T-helper 2 cell treated with Interferon-gamma antibody and Interleukin-4, amounts not matched to agents 100 ng/mL and 5 ng/mL, for 36 hours (primary cell): Measurements from ENCODE around the gene TLK2. TPM values are rescaled to one million over a fixed set of nuclear protein-coding genes. Genes with fewer than 3 reads are reported as not detected.

ENCODE experiments used
- intact Hi-C: fragments of 100-400 bp; cut with micrococcal nuclease; formaldehyde crosslinking; loops from one replicate; pipeline ENCODE4 v1.15.1; 2023
- total RNA-seq: library from RNA; stranded (reverse); gene quantifications from 2 replicates; pipeline ENCODE4 v1.2.3, GENCODE V29; 2022

Gene TLK2
- total RNA-seq, 1 donor from 2014 or later: 41.7 TPM

DNA sequence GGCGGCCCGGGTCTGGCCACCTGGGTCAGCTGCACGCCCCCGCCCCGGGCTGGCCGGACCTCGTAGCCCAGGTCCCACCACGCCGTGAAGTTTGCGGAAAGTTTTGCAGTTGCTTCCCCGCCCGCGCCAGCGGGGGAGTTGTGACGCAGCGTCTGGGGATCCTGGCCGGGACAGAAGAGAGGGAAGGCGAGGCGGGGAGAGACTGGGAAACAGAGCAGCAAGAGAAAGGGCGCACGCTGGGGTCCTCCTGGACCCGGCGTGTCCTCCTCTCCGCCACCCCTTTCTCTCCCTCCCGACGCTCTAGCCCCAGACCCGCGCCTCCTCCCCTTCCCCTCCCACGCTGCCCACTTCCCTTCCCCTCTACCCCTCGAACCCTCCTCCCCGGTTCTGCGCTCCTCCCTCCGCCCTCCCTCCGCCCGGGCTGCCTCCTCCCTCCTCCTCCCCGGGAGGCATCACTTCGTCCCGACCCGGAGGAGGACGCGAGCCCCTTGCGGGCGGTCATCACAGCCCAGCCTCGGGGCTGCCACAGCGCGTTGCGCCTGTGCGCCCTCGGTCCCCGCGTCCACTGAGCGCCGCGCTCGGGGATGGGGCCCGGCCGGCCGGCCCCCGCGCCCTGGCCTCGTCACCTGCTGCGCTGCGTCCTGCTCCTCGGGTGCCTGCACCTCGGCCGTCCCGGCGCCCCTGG is 148.7 kb downstream of the TLK2 start, which contains the start of gene MRC2:
MRC2 (plus strand) TSS at position 452 of the 685 bp plus-strand sequence; CDS start at position 585, 133 bp downstream.
- intact Hi-C loops: no loop called here

DNA sequence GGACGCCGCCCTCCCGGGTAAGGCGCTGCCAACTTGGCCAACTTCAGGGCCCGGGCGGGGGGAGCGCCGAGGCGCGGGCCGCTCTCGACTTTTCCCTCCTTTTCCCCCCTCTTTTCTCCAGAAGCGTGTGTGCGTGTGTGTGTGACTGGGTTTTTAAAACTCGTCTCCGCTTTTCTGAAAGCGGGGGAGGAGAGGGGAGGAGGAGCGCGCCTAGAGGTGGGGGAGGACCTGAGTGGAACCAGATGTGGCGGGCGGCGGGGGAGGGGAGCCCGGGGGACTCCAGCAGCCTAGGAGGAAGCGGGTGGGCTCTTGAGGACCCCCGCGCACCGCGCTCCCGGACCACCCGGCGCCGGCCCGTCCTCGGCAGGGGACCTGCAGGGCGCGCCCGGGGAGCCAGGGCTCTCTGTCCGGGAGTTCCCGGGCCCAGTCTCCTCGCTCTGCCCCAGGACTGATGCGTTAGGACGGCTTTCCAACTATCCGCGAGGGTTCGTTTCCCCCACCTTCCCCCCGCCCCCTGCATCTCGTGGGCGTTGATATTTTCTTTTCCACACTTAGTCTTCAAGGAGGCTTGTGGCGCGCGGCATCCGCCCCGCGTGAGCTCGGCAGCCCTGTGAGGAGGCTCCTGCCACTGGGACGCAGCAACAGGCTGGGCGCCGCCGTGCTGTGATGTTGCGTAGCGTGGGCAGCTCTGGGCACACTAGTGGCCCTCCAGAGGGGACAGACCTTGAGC is 149.4 kb downstream of the TLK2 start:
- intact Hi-C loops: no loop called here

DNA sequence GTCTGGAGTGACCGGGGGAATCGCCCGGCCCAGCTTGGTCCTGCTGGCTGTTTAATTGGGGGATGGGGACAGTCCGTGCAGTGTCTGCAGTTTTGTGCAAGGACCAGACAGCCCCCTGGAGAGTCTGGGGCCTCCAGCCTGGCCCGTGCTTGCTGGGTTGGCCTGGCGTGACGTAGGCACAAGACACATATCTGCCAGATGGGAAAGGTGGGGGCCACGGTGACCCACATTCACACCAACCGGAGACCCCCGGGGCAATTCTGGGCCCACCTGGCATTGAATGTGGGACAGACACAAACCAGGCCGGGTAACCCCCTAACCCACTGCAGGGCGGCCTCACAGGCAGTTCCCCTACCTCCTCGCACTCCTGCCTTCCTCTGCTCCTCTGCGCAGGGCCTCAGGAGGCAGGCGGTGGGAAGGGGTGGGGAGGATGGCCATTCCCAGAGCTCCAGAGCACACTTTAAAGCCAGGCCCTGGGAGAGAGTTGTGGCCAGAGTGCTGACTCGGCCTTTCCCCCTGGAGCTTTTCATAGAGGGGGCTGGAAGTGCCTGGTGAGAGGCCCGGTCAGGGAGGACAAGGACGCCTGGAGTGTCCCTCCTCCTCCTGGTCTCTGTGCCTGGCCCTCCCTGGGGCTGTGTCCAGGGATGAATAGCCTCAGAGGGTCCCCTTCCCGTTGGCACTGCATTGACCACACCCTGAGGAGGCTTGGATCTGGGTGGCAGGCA is 150.4 kb downstream of the TLK2 start:
- intact Hi-C loops: no loop called here

DNA sequence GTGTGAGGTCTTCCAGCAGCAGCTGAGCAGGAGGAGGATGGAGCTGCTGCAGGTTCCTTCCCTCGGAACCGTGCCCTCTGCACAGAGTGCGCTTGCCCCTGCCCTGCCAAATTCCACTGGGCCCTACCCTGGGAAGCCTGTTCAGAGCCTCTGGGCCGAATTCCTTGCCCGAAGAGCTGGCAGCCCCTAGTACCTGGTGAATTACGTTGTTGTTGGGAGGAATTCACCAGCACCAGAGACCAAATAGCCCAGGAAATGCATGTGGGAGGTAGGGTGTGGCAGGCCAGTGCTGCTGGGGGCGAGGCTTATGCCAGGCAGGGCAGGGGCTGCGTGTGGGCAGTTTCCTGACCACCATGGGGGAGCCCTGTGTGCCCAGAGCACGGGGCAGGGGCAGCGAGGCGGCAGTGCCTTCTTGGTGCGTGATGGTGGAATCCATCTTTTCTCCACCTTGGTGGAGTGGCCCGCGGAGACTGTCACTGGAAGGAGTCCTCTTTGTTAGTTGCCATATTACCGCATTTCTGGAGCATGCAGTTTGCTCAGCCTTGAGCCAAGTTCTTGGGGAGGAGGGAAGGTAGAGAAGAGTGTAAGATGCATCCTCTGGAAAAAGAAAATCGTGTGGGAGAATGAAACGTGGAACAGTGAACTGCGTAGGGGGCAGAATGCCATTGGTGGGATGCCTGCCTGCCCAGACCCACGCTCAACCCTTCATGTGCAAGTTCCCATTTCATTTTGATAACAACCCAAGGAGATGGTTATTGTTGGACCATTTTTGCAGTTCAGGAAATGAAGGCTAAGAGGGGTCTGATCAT is 151.1 kb downstream of the TLK2 start:
- intact Hi-C loops: no loop called here

DNA sequence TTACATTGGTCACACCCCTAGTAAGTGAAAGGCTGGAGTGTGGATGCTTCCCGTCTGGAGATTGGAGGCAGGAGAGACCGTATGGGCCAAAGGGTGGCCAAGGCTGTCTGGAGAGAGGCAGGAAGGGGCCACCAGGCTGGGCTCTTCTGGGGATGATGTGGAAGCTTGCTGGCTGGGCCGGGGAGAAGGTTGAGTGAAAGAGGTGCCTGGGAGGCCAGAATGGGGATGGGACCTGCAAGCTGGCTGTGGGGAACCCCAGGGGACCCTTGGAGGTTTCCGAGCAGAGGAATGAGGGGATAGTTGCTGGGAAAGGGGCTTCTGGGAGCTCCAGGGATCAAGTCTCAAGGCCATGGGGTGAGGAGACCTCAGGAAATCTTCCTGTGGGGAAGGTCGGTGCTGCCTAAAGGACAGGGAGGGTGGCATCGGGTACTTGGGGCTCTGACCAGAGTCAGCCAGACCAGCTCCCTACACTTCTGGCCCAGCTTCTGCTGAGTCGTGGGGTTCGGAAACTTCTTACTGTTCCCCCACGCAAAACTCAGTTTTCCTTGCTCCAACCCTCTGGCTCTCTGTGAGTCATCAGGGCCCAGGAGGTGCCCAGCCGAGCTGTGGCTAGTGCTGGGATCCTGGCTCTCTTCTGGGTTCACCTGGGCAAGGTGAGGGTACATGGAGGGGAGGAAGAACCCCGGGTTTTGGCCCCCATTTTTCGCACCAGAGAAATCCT is 151.9 kb downstream of the TLK2 start:
- intact Hi-C loops: no loop called here

DNA sequence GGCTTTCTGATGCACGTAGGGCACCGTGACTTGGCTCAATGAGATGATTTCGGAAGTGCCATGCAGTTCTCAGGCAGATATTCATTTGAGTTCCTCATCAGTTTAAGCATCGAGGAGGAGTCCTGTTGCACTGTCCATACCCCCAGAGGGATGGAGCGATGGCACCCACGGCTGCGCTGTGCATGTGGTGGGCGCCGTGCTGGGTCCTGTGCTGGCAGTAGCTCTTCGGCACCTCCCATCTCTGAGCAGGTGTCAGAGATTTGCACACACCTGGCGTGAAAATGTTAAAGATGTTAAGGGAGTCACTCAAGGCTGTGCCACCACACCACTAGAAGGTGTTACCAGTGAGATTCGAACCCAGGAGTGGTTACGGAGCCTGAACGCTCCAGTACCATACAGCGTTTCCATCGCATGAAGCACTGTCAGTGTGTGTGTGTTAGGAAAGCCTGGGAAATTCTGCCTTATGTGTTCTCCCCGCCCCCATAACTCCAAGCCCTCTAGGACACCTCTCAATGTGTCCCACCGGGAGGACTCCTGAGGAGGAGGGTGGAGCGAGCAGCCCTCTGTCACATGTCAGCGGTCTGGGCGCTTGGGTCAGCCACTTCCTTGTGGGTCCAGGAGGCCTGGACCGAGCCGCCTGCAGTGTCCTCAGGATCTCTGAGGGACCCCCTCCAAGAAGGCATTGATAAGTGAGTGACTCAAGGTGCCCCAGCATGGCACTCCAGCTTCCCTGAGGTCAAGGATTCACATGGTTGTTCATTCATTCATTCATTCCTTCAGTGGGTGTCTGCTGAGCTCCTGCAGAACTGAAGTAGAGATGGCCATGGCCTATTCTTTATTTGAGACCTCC is 152.7 kb downstream of the TLK2 start:
- intact Hi-C loops: no loop called here

DNA sequence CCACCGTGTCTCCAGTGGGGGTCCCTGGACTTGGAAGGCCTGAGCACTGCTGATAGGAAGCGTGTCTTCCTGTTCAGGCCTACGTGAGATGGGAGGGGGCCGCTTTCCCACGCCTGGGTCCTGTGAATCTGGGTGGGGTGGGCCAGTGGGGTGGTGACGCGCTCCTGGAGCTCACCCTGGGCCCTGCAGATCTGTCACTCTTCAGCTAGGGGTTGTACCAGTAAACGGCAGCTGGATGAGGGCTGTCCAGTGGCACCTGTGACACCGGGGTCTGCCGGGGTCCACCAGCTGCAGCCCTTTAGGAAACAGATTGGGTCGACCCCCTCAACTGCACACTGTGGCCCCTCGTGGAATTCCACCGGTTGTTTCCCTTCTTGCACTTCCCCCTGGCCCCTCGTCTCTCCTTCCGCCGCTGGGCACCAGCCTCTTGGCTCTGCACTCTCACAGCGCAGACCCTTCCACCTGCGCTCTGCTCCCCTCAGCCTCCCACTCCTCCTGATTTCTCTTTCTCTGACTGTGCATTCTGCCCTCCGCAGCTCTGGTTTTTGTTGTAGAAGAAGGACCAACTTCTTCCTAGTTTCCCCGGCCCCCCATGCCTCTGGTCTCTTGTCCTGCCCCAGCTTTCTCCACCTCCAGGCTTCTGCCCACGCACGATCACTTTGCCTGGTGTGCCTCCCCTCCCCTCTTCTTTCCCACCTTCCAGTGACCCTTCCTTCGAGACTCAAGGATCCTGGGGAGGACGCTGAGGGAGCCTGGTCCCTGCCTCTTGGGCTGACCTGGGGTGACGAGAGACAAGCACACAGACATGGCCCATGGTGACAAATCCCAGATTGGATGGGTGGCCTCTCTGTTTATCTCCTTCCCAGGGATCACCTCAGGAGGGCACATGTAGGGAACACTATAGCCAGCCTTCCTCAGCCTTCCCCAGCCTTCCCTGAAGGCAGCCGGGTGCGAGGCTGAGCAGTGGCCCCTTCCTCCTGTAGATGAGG is 153.6 kb downstream of the TLK2 start:
- intact Hi-C loops: no loop called here

DNA sequence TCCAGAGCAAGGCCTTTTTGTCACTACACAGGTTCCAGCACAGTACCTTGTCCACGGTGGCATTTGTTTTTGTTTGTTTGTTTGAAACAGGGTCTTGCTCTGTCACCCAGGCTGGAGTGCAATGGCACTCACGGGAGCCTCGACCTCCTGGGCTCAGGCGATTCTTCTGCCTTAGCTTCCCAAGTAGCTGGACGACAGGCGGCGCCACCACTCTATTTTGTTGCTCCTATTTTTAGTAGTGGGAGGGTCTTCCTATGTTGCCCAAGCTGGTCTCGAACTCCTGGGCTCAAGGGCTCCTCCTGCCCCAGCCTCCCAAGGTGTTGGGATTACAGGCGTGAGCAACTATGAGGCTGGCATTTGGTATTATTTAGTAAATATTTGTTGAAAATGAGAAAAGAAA is 159.2 kb downstream of the TLK2 start:
- intact Hi-C loops: no loop called here

DNA sequence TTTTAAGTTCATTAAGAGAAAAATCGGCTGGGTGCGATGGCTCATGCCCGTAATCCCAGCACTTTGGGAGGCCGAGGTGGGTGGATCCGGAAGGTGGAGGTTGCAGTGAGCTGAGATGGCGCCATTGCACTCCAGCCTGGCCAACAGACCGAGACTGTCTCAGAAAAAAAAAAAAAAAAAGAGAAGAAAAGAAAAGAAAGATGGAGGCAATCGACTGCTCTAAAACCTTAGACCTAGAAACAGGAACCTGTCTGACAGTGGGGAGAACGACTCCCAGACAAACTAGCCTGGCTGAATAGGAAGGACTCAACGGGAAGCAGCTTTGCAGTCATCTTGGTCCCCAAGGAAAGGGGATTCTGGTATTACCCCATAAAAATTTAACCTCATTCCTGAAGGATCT is 162.5 kb downstream of the TLK2 start:
- intact Hi-C loops: no loop called here

DNA sequence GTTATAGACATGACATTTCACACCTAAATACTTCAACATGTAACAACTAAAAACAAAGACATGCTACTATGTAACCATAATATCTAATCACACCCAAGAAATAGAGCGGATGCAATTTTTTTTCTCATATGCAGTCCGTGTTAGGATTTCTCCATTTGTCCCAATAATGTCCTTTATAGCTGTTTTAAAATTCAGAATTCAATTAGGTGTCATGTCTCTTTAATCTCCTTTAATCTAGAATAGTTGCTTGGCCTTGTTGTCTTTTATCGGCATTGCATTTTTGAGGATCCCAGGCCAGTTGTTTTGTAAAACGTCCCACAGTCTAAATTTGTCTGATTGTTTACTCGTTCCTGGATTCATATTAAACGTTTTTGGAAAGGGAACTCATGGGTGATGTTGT is 163.3 kb downstream of the TLK2 start:
- intact Hi-C loops: no loop called here

DNA sequence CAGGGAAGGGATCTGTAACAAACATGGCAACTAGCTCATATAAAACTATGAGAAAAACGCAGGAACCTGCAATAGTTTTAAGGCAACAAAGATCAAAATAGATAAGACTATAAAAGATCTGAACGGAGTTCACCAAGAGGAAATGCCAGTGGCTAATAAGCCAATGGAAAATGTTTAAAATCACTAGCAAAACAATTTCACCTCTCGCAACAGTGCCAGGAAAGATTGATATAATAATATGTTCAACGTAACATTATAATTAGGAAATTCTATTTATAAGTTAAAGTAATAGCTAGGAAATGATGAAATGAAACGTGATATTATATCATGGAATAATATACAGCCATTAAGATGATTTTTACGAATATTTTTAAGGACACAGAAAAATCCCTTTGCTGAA is 164.9 kb downstream of the TLK2 start:
- intact Hi-C loops: no loop called here

DNA sequence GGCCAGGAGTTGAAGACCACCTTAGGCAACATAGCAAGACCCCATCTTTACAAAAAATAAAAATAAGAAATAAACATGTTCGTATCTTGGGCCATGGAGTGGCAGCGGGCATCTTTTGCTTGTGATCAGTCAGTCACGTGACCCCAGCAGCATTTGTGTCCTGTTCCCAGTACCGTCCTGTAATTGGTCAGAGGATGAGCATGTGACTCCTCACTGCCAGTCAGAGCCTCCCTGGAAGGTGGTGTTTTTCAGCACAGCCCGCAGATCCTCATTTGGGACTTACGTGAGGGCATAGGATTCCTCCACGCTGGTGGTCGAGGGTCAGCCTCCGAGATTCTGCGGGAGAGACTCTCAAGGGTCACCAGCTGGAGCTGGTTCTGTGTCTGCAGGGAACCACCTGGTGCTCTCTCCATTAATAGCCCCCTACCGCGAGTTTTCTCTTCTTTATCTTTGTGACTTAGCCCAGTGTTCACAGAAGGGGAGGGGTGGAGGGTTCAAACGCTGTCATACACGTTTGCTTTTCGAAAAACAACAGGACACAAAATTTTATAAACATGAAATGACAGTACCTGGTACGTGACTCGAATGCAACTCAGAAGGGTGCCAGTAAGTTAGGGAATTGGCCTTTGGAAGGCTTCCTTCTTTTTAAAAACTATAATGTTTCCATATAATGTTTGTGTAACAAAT is 166.0 kb downstream of the TLK2 start:
- intact Hi-C loops: no loop called here

DNA sequence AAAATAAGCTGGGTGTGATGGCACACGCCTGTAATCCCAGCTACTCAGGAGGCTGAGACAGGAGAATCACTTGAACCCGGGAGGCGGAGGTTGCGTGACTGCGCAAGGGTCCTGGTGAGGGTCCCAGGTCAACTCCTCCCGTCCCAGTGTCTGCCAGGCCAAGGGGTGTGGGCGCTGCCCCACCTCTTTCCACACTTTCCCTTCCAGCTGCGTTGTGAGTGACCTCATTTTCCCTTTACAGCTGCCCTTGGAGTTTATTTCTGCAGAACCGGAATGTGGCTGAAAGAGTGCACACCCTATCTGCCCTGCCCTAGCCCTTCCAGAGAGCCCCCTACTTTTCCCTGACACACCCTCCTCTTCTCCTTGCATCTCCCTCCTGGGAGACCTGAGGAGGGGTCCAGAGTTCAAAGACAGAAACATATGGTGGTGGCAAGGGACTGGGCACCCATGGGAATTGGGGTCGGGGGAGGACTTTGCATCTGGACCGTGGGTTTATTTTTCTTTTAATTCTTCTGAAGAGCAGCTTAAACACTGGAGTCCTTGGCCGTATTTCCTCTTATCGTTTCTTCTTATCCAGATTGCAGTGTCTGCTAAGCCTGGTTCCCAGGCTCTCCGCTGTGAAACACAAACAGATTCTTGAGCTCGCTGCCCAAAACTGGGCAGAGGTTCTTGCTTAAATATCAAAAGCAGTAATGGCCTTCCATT is 169.8 kb downstream of the TLK2 start:
- intact Hi-C loops: no loop called here

DNA sequence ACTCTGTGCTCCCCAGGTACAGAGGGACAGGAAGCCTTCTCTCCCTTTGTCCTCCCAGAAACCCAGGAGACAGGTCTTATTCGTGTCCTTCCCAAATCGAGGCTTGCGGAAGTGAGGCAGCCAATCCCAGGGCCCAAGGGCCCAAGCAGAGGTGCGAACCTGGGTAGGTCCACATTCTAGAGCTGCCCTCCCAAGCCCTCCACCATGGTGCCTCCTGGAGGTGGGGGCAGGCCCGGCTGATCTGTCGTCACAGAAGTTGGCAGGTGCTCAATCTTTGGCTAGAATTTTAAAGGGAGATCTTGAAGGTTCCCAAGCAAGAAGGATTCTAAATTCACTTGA is 170.3 kb downstream of the TLK2 start:
- intact Hi-C loops: no loop called here

DNA sequence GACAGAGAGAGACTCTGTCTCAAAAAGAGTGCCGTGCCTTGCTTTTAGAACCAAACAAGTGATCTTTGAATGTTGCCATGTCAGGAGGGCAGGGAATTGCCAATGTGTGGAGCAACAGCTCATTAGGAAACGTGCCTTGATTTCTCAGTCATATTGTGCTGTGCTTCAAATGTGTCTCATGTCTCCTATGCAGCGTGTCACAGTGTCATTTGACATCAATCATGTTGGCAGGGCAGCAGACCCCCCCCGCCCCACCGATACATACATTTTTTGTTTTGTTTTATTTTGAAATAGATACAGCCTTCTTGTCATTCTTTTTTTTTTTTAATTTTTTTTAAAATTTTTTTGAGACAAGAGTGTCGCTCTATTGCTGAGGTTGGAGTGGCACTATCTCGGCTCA is 170.9 kb downstream of the TLK2 start:
- intact Hi-C loops: no loop called here

DNA sequence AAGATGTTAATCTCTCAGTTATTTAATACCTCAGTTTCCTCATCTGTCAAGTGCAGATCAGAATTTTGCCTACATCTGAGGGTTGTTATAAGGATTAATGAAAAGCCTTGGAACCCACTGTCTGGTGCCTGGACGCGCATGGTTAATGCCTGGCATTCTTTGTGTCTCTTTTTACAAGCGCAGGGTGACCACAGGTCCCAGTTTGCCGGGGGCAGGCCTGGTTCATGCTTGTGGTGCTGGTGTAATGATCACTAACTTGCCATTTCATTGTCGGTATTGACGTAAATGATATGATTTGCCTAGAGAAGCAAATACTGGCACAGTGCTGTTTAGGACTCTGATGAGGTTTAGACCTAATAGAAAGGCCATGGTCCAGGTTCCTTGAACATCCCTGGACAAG is 172.0 kb downstream of the TLK2 start:
- intact Hi-C loops: no loop called here

DNA sequence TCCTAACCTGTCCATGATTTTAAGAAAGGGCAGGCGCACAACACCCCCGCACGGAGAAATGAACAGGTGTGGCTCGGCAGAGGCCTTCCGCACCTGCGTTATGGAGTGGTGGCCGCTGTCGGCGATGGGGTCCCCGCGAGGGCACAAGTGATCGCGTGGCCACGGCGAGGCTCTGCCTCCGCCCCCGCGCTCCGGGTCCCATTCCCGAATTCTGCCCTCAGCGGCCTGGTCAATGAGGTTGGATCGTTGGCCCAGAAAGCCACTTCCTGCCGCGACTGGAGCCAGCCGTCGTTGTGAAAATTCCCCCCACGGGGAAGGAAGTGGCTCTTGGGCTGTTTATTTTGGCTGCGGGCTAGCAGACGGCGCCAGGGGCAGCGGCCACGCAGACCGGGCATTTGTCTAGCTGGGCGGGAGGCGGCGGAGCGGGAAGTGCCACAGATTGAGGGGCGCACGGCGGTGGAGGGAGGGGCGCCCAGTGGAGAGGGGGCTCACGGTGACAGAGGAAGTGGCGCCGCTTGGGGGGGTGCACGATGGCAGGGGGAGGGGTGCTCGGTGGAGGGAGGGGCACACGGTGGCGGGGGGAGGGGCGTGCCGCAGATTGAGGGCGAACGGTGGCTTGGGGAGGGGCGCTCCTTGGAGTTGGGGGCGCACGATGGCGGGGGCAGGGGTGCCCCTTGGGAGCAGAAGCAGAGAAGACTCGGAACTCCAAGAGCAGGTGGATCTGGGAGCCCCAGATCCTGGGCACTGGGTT is 173.8 kb downstream of the TLK2 start:
- intact Hi-C loops: no loop called here
